Endothelial cell of hepatic sinusoid (primary cell): Measurements from ENCODE around the gene WDR89.

Source experiments
- in situ Hi-C: cut with HindIII; loops from 2 replicates; pipeline ENCODE4 v1.10.0; 2017; ENCODE audit warnings: low sequenced_read_pairs

Gene WDR89, protein sequence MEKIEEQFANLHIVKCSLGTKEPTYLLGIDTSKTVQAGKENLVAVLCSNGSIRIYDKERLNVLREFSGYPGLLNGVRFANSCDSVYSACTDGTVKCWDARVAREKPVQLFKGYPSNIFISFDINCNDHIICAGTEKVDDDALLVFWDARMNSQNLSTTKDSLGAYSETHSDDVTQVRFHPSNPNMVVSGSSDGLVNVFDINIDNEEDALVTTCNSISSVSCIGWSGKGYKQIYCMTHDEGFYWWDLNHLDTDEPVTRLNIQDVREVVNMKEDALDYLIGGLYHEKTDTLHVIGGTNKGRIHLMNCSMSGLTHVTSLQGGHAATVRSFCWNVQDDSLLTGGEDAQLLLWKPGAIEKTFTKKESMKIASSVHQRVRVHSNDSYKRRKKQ

DNA sequence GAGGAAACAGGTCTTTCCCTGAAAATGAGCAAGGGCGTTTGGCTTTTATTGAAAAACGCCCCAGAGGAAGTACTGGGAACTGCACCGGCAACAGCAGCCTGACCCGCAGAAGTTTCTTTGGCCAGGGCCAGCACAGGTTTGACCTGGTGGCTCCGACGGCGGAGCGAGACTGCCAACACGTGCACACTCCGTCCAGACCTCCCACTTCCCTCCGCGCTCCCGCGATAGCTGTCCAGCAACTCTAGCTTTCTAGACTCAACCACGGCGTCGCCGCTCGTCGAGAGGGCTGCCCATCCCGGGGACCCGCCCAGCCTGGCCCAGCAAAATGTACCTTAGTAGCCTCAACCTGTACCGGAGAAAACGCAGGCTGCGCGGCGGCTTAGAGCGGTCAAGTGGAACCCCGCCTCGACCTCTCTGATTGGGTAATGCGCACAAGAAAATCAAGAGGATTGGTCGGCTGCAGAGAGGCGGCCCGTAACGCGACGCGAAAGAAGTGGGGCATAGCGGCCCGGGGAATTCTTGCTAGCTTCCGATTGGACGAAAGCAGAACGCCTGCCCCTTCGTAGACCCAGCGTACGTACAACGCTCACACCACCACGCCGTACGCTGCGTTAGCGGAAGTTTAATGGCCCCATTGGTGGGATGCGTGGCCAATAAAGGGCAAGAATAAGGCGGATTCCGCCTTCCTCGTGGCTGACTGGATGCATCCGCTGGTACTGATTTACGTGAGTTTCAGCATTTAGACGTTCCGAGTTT is at the start of gene WDR89:
TSS of gene WDR89 (minus strand) at position 399 of the 756 bp plus-strand sequence. CDS start 41,929 bp downstream, outside the sequence.
- in situ Hi-C loops: no loop called here

DNA sequence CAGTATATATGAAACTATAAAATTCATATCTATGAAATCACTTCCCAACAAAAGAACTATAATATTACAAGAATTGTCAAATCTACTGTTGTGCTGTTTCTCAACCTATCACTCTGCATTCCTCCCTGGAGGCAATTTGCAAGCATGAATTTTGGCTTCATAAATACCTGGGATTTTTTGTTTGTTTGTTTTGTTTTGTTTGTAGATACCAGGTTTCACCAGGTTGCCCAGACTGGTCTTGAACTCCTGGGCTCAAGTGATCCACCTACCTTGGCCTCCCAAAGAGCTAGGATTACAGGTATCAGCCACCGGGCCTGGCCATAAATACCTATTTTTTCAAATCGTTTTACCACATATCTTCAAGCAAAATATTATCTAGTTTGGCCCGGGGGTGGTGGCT is 47.5 kb upstream of the WDR89 start:
- in situ Hi-C loops: no loop called here

DNA sequence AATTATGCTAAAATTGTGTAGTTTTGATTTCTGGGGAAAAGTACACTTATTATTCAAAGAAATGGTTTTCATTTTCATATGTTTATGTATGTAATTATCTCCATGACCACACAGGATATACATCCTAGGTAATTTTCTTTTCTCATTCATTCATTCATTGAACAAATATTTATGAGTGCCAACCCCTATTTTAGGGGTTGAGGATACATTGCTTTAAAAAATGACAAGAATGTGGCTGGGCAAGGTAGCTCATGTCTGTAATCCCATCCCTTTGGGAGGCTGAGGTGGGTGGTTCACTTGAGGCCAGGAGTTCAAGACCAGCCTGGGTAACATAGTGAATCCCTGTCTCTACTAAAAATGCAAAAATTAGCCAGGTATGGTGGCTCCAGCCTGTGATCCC is 45.3 kb upstream of the WDR89 start:
- in situ Hi-C loops: no loop called here

DNA sequence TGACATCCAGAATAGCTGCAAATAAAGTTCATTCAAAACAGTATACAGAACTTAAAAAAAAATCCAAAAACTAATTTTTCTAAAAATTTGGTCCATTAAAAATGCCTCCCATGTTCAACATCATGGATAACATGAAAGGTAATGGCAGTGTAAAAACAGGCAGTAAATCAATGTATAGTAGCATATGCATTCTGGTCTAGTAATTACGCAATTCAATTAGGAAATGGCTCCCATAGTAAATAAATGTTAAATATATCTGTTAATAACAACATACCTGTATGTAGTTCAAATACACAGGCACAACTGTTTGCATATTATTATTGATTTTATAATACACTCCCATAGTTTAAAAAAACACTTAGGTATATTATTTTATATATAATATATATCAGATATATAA is 43.7 kb upstream of the WDR89 start:
- in situ Hi-C loops: no loop called here

DNA sequence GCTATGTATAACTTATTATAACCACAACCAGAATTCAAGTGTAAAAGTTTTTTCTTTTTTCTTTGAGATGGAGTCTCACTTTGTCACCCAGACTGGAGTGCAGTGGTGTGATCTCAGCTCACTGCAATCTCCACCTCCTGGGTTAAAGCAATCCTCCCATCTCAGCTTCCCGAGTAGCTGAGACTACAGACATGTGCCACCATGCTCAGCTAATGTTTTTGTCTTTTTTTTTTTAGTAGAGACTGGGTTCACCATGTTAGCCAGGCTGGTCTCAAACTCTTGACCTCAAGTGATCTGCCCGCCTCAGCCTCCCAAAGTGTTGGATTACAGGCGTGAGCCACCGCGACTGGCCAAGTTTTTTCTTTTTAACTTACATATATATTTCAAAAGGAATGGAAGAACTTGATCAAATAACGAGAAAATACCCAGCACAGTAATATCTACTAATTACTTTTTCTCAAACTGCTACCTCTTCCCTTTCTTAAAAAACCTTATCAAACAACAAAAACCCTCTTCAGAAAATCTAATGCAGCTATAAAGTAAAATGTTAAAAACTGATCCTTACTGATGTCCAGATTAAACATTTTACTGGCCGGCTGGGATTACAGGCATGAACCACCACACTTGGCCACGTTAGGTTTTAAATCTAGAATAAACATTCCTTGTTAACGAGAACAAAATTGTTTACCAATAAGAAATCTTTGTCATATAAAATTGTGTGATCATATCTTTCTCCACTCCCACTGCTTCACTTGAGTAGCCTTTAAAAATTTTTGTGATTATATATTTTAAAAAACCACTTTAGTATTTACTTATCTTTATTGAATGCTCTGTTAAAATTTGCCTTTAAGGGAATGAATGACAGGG is 41.3 kb upstream of the WDR89 start:
- in situ Hi-C loops: loop anchor here (5.0 kb wide), 1 partner anchor 44 kb away; the partner anchor contains the start of gene SGPP1

DNA sequence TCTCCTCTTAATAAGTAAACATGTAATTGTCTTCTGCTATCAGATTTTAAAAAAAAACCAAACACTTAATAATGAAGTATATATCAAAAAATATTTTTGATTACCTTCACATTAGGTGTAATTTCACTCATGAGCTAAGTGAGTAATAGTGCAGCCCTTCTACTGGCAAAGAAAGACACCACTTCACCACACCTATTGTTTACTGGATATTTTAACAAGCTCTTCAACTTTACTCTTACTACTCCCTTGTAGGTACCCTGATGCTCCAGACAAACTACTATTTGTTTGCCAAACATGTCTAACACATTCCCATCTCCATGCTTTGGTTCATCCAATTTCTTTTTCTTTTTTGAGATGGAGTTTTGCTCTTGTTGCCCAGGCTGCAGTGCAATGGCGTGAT is 36.9 kb upstream of the WDR89 start:
- in situ Hi-C loops: no loop called here

DNA sequence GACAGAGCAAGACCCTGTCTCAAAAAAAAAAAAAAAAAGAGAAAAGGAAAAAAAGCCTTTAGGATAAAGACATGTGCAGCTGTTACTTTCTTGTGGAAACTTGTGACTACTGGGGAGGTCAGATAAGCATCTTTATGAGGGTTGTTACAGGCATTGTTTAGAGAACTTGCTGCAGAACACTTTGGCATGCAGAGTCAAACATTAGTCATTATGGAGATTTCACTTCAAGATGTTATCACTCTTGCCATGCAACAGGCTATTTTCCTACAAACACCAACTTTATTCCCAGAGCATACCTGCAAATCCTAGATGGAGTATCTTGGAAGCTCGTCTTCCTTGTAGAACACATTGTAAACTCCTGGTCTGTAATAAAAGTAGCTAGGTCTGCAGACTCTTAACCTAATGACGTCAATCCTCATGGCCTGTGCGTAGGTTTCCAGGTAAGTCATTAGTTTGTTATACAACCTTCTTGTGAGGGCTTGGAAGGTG is 36.3 kb upstream of the WDR89 start:
- in situ Hi-C loops: no loop called here

DNA sequence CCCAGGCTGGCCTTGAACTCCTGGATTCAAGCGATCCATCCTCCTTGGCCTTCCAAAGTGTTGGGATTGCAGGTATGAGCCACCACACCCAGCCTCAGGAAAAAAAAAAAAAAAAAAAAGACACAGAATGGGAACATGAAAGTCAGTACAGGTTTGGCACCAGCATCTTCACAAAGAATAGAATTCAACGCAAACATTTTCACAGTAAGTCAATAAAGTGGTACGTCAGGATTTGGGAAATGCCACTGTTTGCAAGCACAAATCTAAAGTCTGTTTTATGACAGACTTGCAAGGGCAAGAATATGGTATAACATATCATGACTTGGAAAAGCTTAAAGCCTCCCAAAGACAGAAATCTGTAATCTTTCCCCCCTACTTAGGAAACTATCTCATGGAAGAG is 34.9 kb upstream of the WDR89 start:
- in situ Hi-C loops: no loop called here

DNA sequence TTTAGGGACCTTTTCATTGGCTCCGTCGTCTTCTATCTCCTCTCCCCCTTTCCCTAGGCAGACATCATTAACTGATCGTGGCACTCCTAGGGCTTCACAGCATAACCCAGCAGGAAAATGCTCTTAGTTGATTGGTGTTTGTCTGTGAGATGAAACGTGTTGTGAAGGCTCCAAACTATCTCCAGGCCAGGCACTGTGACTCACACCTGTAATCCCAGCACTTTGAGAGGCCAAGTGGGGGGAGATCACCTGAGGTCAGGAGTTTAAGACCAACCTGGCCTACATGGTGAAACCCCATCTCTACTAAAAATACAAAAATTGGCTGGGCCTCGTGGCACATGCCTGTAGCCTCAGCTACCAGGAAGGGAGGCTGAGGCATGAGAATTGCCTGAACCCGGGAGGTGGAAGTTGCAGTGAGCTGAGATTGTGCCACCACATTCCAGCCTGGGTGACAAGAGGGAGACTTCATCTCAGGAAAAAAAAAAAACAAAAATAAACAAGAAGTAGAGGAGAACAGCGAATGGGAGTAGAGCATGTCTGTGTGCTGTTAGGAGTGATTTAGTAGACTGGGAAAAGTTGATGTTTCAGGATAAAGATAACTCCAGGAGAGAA is 32.3 kb upstream of the WDR89 start:
- in situ Hi-C loops: no loop called here

DNA sequence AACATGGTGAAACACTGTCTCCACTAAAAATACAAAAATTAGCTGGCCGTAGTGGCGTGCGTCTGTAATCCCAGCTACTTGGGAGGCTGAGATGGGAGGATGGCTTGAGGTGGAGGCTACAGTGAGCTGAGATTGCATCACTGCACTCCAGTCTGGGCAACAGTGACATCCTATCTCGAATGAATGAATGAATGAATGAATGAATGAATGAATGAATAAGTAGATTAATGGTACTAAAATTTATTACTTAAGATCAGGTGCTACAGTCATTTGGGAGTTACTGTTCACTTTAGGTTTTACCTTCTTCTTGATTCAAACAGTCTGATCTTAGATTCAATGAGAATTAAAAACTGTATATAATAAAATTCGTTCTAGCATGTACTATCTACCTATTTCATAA is 31.6 kb upstream of the WDR89 start:
- in situ Hi-C loops: no loop called here

DNA sequence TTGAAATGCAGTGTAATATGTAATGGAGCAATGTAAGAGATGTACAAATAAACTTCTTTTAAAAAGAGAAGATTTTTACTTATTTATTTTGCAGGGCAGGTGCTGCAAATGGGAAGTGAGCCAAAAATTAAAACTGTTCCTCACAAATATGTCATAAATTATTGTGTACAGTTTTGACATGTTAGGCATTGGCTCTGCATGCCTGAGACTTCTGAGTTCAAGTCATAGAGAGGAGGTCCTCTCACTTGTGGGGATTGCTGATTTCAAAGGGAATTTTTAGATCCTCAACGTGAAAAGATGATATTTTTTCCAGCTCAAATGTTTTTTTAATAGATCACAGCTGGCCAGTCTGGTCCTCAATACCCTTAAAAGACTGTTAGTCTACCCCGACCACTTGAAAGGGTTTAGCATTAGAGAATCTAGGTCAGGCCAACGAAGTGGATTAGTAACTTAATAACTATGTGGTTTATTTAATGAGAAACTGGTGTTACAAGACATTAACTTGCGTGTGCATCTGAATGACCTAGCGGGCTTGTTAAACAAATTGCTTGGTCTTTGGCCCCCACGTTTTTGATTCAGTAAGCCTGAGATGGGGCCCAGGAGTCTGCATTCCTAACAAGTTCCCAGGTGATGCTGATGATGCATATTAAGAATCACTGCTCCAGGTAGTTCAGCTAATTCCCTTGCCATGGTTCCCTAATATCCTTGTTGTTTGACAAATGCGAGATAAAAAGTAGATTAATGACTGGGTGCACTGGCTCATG is 30.9 kb upstream of the WDR89 start:
- in situ Hi-C loops: no loop called here

DNA sequence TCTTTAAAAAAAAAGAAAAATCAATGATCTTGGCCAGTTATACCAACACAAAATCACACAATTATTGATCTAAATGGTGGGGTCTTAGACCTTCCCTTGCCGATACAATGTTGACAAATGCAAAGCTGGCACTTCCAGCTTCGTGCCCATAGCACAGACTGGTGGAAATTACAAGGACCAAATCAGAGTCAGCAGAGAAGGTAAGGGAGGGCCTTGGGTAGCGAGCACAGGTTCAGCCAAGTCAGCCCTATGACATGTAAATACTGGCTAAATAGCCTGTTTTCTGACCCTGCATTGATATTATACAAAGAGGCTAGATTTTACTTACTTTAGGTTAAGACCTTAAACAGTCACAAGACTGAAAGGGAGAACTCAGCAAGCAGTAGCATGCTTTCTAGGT is 30.3 kb upstream of the WDR89 start:
- in situ Hi-C loops: no loop called here

DNA sequence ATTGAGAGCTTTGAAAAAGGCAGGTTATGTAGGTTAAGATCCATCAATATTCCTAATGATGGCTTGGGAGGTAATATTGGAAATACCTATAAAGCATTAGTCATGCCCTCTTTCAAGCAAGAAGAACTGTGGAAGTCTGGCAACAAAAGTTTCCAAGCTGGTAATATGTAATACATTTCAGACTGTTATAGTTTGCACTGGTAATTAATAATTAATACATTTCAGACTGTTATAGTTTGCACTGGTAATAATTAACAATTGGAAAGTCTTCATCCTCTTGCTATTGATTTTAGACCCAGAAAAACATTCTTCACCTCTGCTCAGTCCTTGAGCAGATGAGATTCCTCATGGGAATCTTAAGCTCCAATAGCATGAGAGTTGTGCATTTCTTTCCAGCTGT is 29.0 kb upstream of the WDR89 start:
- in situ Hi-C loops: no loop called here

DNA sequence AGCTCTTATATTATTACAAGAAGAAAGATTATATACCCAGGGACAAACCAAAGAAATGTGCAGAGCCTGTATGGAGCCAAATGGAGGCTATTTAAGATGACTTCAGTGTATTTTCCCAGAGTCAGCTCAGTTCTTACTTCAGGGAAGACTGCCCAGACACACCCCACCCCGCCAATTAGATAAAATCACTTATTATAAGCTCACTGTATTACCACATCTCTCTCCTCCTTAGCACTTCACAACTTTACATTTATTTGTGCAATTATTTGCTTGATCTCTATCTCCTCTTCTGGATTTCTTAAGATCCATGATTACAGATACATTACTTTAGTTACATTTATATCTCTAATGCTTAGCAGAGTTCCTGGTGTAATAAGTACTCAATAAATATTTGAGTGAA is 24.7 kb upstream of the WDR89 start:
- in situ Hi-C loops: no loop called here

DNA sequence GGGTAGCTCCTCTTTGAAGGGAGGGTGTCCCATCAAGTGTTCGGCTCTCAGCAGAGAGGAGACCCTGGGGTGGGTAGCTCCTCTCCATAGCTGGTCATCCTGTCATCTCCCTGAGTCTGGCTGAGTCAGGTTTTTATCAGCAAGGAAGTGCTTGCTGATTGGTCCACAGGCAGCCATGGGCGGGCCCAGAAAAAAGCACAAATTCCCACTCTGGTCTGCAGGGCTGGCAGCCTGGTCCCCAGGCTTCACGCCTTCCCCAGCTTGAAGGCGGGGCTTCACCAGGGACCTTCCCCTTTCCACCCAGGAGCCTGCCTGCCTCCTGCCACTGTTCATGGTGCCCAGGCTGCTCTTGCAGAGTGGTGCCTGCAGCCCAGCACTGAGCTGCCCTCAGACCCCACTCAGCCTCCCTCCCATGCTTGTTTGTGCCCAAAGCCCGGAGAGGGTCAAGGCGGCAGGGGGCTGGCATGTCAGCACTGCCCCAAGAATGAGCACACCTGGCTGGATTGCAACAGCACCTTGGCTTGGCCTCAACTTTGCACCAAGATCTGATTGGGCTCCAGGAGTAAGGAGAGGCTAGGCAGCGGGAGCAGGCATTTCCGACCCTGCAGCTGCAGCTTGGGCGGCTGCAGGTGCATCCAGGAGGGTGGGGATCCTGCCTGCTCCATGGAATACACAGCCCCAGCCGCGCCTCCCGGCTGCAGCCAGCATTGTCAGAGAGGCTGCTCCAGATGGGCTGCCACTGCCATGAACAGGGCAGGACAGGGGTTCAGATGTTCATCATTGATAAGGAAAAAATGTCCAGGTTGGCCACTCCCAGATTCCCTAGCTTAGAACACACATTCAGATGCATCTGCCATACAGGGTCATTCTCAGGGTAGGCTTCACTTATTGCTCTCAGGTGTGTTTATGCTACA is 22.0 kb upstream of the WDR89 start:
- in situ Hi-C loops: loop anchor here (5.0 kb wide), 1 partner anchor 36 kb away; no protein-coding TSS in a partner anchor

DNA sequence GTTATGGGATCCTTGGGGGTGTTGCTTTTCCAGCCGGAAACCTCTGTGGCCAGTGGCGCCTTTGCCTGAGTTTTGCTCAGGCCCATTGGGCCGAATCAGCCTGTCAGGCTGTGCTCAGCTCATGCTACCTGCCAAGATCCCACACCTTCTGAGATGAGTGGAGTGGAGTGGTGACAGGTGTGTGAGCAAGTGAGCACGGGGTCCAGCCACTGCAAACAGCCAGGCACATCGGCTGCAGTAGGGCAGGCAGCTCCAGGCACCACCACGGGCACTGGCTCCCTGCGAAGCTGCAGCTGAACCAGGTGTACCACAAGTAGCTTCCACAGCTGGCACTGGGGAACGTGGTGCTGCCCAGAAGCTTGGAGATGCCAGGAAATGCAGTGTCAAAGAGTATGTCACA is 21.1 kb upstream of the WDR89 start:
- in situ Hi-C loops: loop anchor here (5.0 kb wide), 1 partner anchor 35 kb away; no protein-coding TSS in a partner anchor

DNA sequence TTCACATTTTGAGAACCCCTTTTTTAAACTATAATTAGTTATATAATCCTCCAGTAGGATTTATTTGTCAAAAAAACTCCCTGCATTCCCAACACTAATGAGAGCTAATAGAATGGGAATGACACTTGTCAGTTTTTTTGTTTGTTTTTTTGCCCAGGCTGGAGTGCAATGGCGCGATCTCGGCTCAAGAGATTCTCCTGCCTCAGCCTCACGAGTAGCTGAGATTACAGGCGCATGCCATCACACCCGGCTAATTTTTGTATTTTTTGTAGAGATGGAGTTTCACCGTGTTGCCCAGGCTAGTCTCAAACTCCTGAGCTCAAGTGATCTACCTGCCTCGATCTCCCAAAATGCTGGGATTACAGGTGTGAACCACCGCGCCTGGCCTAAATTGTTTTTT is 20.2 kb upstream of the WDR89 start:
- in situ Hi-C loops: loop anchor here (5.0 kb wide), 1 partner anchor 35 kb away; no protein-coding TSS in a partner anchor

DNA sequence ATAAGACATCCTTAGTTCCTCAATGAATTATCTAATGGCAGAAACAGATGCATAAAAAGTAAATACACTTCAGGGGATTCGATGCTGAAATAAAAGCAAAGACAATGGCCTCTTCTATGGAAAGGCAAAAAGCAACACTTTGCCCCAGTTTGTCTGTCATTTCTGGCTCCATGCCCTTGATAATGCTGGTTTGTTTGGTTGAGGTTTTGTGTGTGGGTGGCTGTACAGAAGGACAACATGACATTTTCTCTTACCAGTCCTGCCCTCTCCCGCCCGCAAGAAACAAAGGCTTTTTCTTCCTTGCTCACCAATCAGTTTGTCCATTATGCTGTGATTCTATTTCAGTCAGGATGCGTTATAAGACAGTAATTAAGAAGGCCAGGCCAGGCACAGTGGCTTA is 18.1 kb upstream of the WDR89 start:
- in situ Hi-C loops: loop anchor here (5.0 kb wide), 1 partner anchor 32 kb away; no protein-coding TSS in a partner anchor

DNA sequence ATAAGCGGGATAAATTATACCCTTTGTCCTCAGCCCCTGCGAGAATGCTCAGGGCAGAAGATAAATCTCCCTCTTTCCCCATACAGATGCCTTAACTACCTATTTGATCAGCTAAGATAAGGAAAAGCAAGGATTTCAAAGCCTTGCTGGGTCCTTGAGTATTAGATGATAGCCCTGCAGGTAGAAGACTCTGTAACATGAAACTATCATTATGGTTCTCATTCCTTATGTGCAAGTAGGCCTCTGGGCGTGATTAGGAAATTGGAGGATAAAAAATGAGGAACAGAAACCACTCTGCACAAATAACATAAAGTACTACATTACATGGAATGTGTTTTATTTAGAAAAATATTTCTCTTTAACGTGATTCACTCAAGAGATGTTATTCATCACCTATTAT is 14.5 kb upstream of the WDR89 start:
- in situ Hi-C loops: no loop called here
